Right atrium auricular region (tissue), 2 donors: ENCODE data around the gene RTTN. TPM values are rescaled to one million over a fixed set of nuclear protein-coding genes. Genes with fewer than 3 reads are reported as not detected.

ENCODE experiments used
- DNase-seq: peaks from one replicate; pipeline ENCODE4 v3.0.0-alpha.2; 2019; ENCODE audit warnings: low spot score
- H3K27ac ChIP-seq, 2 donors: fragments of 200-600 bp; sonication (generic); 1 replicate in 1 of 2; 2 replicates in 1 of 2; pipeline ENCODE4 v1.5.1; 2016 to 2019
- H3K27me3 ChIP-seq, 2 donors: fragments of 200-600 bp; sonication (generic); one replicate each; pipeline versions ENCODE4 v1.5.1 to v1.6.0; 2017 to 2019
- H3K36me3 ChIP-seq: fragments of 200-600 bp; sonication (generic); one replicate; pipeline ENCODE4 v1.5.1; 2016
- H3K4me1 ChIP-seq, 2 donors: fragments of 200-600 bp; sonication (generic); one replicate each; pipeline versions ENCODE4 v1.5.1 to v1.6.0; 2017 to 2019
- H3K4me3 ChIP-seq, 2 donors: fragments of 200-600 bp; sonication (generic); 1 replicate in 1 of 2; 2 replicates in 1 of 2; pipeline ENCODE4 v1.5.1; 2017 to 2019; ENCODE audit warnings: mild to moderate bottlenecking in 1 of 2, moderate library complexity in 1 of 2
- H3K9me3 ChIP-seq, 2 donors: fragments of 200-600 bp; sonication (generic); one replicate each; pipeline ENCODE4 v1.5.1; 2019
- total RNA-seq, 2 donors: library from RNA; depleted of rRNA; stranded (reverse); fragments of >200 nt; gene quantifications; one replicate each; pipeline ENCODE4 v1.1.0, GENCODE V29; 2016
- TF ChIP-seq, protein P1 (sequence below), 2 donors: fragments of 200-600 bp; sonication (generic); IDR thresholded peaks; one replicate each; pipeline ENCODE4 v1.5.1; 2019; ENCODE audit warnings: antibody characterized with exemption in 2 of 2

RTTN gene
- total RNA-seq, 2 donors from 2014 or later, result 6.3 to 8.0 TPM

DNA sequence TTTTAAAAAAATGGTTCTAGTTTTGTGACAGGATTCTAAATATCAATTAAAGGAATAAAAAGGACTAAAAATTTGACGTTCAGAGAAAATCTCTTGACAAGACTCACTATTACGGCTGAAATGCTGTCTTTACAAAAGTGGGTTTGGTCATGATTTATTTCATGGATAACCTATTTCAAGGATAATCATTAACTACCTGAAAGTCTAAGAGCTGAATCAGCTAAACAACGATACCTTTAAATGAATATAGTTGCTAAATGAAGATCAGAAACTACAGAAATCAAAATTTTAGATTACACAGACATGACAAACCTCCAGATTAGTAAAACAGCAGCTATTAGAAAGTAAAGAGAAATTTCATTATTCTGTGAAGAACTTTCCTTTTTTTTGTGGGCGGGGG is 35.7 kb downstream of the RTTN start:
- Histone ChIP-seq H3K27ac (no peak overlapping the region), H3K4me3 (no peak overlapping the region), H3K4me1 (no peaks in the 10 kb centered on the region), H3K36me3 (peaks cover 7% of the 10 kb centered on the region), H3K27me3 (no peaks in the 10 kb centered on the region), H3K9me3 (no peaks in the 10 kb centered on the region)
- TF ChIP-seq, protein P1, sequence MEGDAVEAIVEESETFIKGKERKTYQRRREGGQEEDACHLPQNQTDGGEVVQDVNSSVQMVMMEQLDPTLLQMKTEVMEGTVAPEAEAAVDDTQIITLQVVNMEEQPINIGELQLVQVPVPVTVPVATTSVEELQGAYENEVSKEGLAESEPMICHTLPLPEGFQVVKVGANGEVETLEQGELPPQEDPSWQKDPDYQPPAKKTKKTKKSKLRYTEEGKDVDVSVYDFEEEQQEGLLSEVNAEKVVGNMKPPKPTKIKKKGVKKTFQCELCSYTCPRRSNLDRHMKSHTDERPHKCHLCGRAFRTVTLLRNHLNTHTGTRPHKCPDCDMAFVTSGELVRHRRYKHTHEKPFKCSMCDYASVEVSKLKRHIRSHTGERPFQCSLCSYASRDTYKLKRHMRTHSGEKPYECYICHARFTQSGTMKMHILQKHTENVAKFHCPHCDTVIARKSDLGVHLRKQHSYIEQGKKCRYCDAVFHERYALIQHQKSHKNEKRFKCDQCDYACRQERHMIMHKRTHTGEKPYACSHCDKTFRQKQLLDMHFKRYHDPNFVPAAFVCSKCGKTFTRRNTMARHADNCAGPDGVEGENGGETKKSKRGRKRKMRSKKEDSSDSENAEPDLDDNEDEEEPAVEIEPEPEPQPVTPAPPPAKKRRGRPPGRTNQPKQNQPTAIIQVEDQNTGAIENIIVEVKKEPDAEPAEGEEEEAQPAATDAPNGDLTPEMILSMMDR (IDR thresholded peaks at IDR 0.05), result no peak
- DNase-seq, result no peak

DNA sequence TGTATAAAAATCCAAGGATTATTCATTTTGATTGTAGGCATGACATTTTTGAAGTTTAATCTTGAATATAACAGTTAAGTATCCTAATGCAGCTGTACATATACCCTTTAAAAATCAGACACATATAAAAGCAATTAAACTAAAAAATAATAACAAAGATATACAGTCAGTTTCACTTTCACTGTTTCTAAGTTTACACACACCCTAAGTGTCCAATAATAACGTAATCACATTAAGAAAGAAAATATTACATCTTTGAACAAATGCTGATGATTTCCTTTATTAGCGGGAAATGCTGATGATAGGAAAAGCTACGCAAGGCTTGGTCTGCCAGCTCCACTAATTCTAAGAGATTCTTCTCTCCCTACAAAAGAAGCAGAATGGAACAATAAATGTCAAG is 38.8 kb downstream of the RTTN start:
- TF ChIP-seq, protein P1 (IDR thresholded peaks at IDR 0.05), result no peak
- Histone ChIP-seq H3K36me3 (peaks cover 7% of the 10 kb centered on the region), H3K27ac (no peak overlapping the region), H3K4me1 (no peaks in the 10 kb centered on the region), H3K9me3 (no peaks in the 10 kb centered on the region), H3K27me3 (no peaks in the 10 kb centered on the region), H3K4me3 (no peak overlapping the region)
- no peak for DNase-seq

DNA sequence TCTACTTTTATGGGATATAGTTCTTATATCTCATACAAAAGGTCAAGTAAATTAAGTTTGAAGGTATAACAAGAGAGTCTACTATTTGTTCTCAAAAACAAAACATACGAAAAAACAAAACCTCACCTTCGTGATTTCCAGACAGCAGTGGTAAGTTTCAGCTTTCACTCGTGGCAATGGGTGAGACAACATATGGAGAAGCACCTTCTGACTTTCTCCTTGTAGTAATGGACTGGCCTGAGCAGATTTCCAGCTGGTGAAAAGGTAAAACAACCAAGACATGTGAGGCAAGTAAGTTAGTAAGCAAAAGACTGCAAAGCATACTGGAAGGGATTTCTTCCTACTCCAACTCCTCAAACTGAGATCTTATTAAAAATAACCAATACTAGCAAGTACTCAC is 39.6 kb downstream of the RTTN start:
- H3K4me1 ChIP-seq, result no peaks in the 10 kb centered on the region
- no peaks in the 10 kb centered on the region for H3K27me3 ChIP-seq
- DNase-seq, result no peak
- TF ChIP-seq, protein P1 (IDR thresholded peaks at IDR 0.05), result no peak
- H3K36me3 ChIP-seq, result peaks cover 7% of the 10 kb centered on the region
- H3K4me3 ChIP-seq, result no peak overlapping the region
- H3K9me3 ChIP-seq, result no peaks in the 10 kb centered on the region
- no peak overlapping the region for H3K27ac ChIP-seq

DNA sequence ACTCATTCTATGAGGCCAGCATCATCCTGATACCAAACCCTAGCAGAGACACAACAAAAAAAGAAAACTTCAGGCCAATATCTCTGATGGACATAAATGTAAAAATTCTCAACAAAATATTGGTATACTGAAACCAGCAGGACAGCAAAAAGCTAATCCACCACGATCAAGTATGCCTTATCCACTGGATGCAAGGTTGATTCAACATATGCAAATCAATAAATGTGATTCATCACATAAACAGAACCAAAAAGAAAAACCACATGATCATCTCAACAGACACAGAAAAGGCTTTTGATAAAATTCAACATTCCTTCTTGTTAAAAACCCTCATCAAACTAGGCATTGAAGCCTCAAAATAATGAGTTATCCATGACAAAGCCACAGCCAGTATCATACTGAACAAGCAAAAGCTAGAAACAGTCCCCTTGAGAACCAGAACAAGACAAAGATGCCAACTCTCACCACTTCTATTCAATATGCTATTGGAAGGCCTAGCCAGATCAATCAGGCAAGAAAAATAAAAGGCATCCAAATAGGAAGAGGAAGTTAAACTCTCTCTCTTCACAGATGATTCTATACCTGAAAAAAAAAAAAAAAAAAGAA is 45.3 kb downstream of the RTTN start:
- Histone ChIP-seq H3K27me3 (no peaks in the 10 kb centered on the region), H3K36me3 (no peaks in the 10 kb centered on the region), H3K4me3 (no peak overlapping the region), H3K9me3 (no peaks in the 10 kb centered on the region), H3K4me1 (no peaks in the 10 kb centered on the region), H3K27ac (no peak overlapping the region)
- no peak for DNase-seq
- TF ChIP-seq, protein P1 (IDR thresholded peaks at IDR 0.05), result no peak

DNA sequence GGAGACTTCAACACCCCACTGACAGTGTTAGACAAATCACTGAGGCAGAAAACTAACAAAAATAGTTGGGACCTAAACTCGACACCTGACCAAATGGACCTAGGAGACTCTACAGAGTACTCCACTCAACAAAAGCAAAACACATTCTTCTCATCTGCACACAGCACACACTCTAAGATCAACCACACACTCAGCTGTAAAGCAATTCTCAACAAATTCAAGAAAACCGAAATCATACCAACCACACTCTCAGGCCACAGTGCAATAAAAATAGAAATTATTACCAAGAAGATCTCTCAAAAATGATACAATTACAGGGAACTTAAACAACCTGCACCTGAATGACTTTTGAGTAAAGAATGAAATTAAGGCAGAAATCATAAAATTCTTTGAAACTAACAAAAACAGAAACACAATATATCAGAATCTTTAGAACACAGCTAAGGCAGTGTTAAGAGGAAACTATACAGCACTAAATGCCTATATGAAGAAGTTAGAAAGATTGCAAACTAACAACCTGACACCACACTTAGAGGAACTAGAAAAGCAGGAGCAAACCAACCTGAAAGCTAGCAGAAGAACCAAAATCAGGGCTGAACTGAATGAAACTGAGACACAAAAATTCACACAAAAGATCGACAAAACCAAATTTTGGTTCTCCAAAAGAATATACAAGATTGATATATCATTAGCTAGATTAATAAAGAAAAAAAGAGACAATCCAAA is 46.3 kb downstream of the RTTN start:
- Histone ChIP-seq H3K4me3 (no peak overlapping the region), H3K27ac (no peak overlapping the region), H3K36me3 (no peaks in the 10 kb centered on the region), H3K27me3 (no peaks in the 10 kb centered on the region), H3K9me3 (no peaks in the 10 kb centered on the region), H3K4me1 (no peaks in the 10 kb centered on the region)
- DNase-seq, result no peak
- TF ChIP-seq, protein P1 (IDR thresholded peaks at IDR 0.05), result no peak
